Measurements from ENCODE around the gene UNC5B.

Gene UNC5B

GRCh38 chr10:71253981-71254818 is 41.8 kb downstream of the UNC5B start:
- no peaks in the 10 kb centered on the region for H3K36me3 ChIP-seq (ENCODE audit: control insufficient read depth, insufficient read depth, low read length)
- no peak for TF ChIP-seq CTCF (IDR thresholded peaks at IDR 0.05; ENCODE audit: insufficient read depth, low read length, poor library complexity, severe bottlenecking)
- no peaks in the 10 kb centered on the region; the same call in 1 of the 2 replicates for H3K27me3 ChIP-seq (replicated peaks; ENCODE audit: control insufficient read depth, insufficient read depth, low read length)
- no peak for DNase-seq (ENCODE audit: extremely low read depth, insufficient read length)
- H3K4me3 ChIP-seq (replicated peaks; ENCODE audit: low read depth, low read length): no peak overlapping the region

- no peaks in the 10 kb centered on the region; the same call in 1 of the 2 replicates for H3K27me3 ChIP-seq (replicated peaks; ENCODE audit: control insufficient read depth, insufficient read depth, low read length)
Observed at GRCh38 chr10:71254834-71255549, 42.6 kb downstream of the UNC5B start.

GRCh38 chr10:71255550-71255807 is 43.1 kb downstream of the UNC5B start:
- Histone ChIP-seq H3K36me3 (ENCODE audit: control insufficient read depth, insufficient read depth, low read length) (no peaks in the 10 kb centered on the region), H3K27me3 (replicated peaks; ENCODE audit: control insufficient read depth, insufficient read depth, low read length) (no peaks in the 10 kb centered on the region; the same call in none of the 2 replicates), H3K4me3 (replicated peaks; ENCODE audit: low read depth, low read length) (no peak overlapping the region)
- DNase-seq (ENCODE audit: extremely low read depth, insufficient read length): no peak
- no peak for TF ChIP-seq CTCF (IDR thresholded peaks at IDR 0.05; ENCODE audit: insufficient read depth, low read length, poor library complexity, severe bottlenecking)

More at GRCh38 chr10:71254834-71255549, 42.6 kb downstream of the UNC5B start:
- no peak overlapping the region for H3K4me3 ChIP-seq (replicated peaks; ENCODE audit: low read depth, low read length)
- no peak for TF ChIP-seq CTCF (IDR thresholded peaks at IDR 0.05; ENCODE audit: insufficient read depth, low read length, poor library complexity, severe bottlenecking)
- no peak for DNase-seq (ENCODE audit: extremely low read depth, insufficient read length)
- no peaks in the 10 kb centered on the region for H3K36me3 ChIP-seq (ENCODE audit: control insufficient read depth, insufficient read depth, low read length)

GRCh38 chr10:71255808-71256660 is 43.7 kb downstream of the UNC5B start:
- Histone ChIP-seq H3K27me3 (replicated peaks; ENCODE audit: control insufficient read depth, insufficient read depth, low read length) (no peaks in the 10 kb centered on the region; the same call in none of the 2 replicates), H3K36me3 (ENCODE audit: control insufficient read depth, insufficient read depth, low read length) (no peaks in the 10 kb centered on the region), H3K4me3 (replicated peaks; ENCODE audit: low read depth, low read length) (no peak overlapping the region)
- TF ChIP-seq CTCF (IDR thresholded peaks at IDR 0.05; ENCODE audit: insufficient read depth, low read length, poor library complexity, severe bottlenecking): no peak
- no peak for DNase-seq (ENCODE audit: extremely low read depth, insufficient read length)

- DNase-seq (ENCODE audit: extremely low read depth, insufficient read length): no peak
- Histone ChIP-seq H3K36me3 (ENCODE audit: control insufficient read depth, insufficient read depth, low read length) (no peaks in the 10 kb centered on the region), H3K27me3 (replicated peaks; ENCODE audit: control insufficient read depth, insufficient read depth, low read length) (no peaks in the 10 kb centered on the region; the same call in none of the 2 replicates), H3K4me3 (replicated peaks; ENCODE audit: low read depth, low read length) (no peak overlapping the region)
- no peak for TF ChIP-seq CTCF (IDR thresholded peaks at IDR 0.05; ENCODE audit: insufficient read depth, low read length, poor library complexity, severe bottlenecking)
Observed at GRCh38 chr10:71256661-71257318, 44.4 kb downstream of the UNC5B start.

Measured in GM06990 (cell line).